OCI-LY7 (cell line): ENCODE measurements around the gene CDH2. TPM values are rescaled to one million over a fixed set of nuclear protein-coding genes. Genes with fewer than 3 reads are reported as not detected.

ENCODE experiments used
- BruUV-seq: library from RNA; stranded (reverse); fragments of 400-500 nt; replicated peaks from 2 replicates; lab custom pipeline; 2021; lab: Mats Ljungman, UMichigan
- CTCF ChIA-PET: fragments of 300-600 bp; sonication (Branson Sonifier 250); formaldehyde crosslinking; loops from one replicate; lab custom pipeline; 2022; ENCODE audit warnings: antibody characterized with exemption; ENCODE audit not compliant: unreplicated experiment; lab: Charles Lee
- POLR2A ChIA-PET: fragments of 300-600 bp; sonication (Branson Sonifier 250); formaldehyde crosslinking; loops from one replicate; lab custom pipeline; 2022; ENCODE audit warnings: antibody characterized with exemption; lab: Charles Lee
- DNase-seq: peaks from one replicate; pipeline ENCODE4 v3.0.0-alpha.2; 2015; ENCODE audit warnings: low spot score
- H2AFZ ChIP-seq: fragments of 200-600 bp; sonication (generic), shearing (Covaris generic); 2 replicates; pipeline ENCODE4 v1.6.1; 2014; ENCODE audit warnings: mild to moderate bottlenecking, antibody characterized with exemption, low read length, moderate library complexity
- H3K27ac ChIP-seq: fragments of 200-600 bp; sonication (generic); 2 replicates; pipeline ENCODE4 v1.5.1; 2014; ENCODE audit warnings: mixed run types, low read depth, mild to moderate bottlenecking, moderate library complexity, low read length, inconsistent platforms; ENCODE audit not compliant: poor library complexity, severe bottlenecking
- H3K36me3 ChIP-seq: fragments of 200-600 bp; sonication (generic); 2 replicates; pipeline ENCODE4 v1.6.1; 2014; ENCODE audit warnings: mild to moderate bottlenecking, antibody characterized with exemption, low read length, moderate library complexity, mixed read lengths; ENCODE audit not compliant: insufficient read depth
- H3K4me1 ChIP-seq: fragments of 200-600 bp; sonication (generic); 2 replicates; pipeline ENCODE4 v1.5.1; 2014; ENCODE audit warnings: mild to moderate bottlenecking, low read length; ENCODE audit not compliant: insufficient read depth, poor library complexity, severe bottlenecking
- H3K4me2 ChIP-seq: fragments of 200-600 bp; sonication (generic); 2 replicates; pipeline ENCODE4 v1.6.1; 2014; ENCODE audit warnings: mild to moderate bottlenecking, low read length
- H3K4me3 ChIP-seq: fragments of 200-600 bp; sonication (generic); 2 replicates; pipeline ENCODE4 v1.5.1; 2014; ENCODE audit warnings: mild to moderate bottlenecking, low read depth, low read length; ENCODE audit not compliant: poor library complexity, severe bottlenecking
- H3K79me2 ChIP-seq: fragments of 200-600 bp; sonication (generic); 2 replicates; pipeline ENCODE4 v1.6.1; 2016; ENCODE audit warnings: low read depth, mild to moderate bottlenecking, low read length, moderate library complexity, mixed read lengths; ENCODE audit not compliant: insufficient read depth
- H3K9me2 ChIP-seq: fragments of 200-600 bp; sonication (generic); 2 replicates; pipeline ENCODE4 v1.6.1; 2016; ENCODE audit warnings: mild to moderate bottlenecking, low read length, mixed read lengths; ENCODE audit not compliant: insufficient read depth
- H3K9me3 ChIP-seq: fragments of 200-600 bp; sonication (generic); 2 replicates; pipeline ENCODE4 v1.6.1; 2014; ENCODE audit warnings: mild to moderate bottlenecking, mixed run types, low read length, mixed read lengths
- H4K20me1 ChIP-seq: fragments of 200-600 bp; sonication (generic); 2 replicates; pipeline ENCODE4 v1.6.1; 2014; ENCODE audit warnings: mild to moderate bottlenecking, antibody characterized with exemption, low read length, moderate library complexity, mixed read lengths; ENCODE audit not compliant: insufficient read depth
- CTCF ChIP-seq: fragments of 200-600 bp; sonication (generic); conservative IDR thresholded peaks from 2 replicates; pipeline ENCODE4 v1.5.1; 2014; ENCODE audit warnings: mild to moderate bottlenecking, antibody characterized with exemption, low read length, moderate library complexity, mixed read lengths
- EZH2phosphoT487 ChIP-seq: fragments of 200-600 bp; sonication (generic); IDR thresholded peaks from 2 replicates; pipeline ENCODE4 v1.6.1; 2018; ENCODE audit warnings: low read depth, borderline replicate concordance, mild to moderate bottlenecking, mixed run types, antibody characterized with exemption, low read length, moderate library complexity, mixed read lengths
- intact Hi-C: fragments of 100-400 bp; cut with micrococcal nuclease; formaldehyde crosslinking; loops from one replicate; pipeline ENCODE4 v1.10.0; 2022; ENCODE audit not compliant: unreplicated experiment
- total RNA-seq, 2 experiments: library from RNA; depleted of rRNA in 1 of 2; stranded (reverse); fragments of >200 nt in 1 of 2; shearing (Covaris generic) in 1 of 2; gene quantifications; 2 replicates each; pipeline ENCODE4 v1.2.3, GENCODE V29; 2014 to 2022

Gene CDH2
- total RNA-seq, 2 experiments from 2014 or later = not detected

DNA sequence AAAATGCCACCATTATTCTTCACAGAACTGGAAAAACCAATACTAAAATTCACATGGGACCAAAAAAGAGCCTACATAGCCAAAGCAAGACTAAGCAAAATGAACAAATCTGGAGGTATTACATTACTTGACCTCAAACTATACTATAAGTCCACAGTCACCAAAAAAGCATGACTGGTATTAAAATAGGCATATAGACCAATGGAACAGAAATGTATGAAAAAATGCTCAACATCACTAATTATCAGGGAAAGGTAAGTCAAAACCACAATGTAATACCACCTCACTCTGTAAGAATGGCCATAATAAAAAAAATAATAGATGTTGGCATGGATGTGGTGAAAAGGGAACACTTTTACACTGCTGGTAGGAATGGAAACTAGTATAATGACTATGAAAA, 158.6 kb downstream of the CDH2 start:
- Histone ChIP-seq H3K9me2 (no peaks in the 10 kb centered on the region), H4K20me1 (no peaks in the 10 kb centered on the region), H2AFZ (no peak overlapping the region), H3K4me1 (no peaks in the 10 kb centered on the region), H3K4me2 (no peak overlapping the region), H3K9me3 (no peaks in the 10 kb centered on the region), H3K4me3 (no peak overlapping the region), H3K36me3 (no peaks in the 10 kb centered on the region), H3K79me2 (no peaks in the 10 kb centered on the region), H3K27ac (no peak overlapping the region)
- intact Hi-C loops = no loop called here
- no peak for TF ChIP-seq CTCF
- TF ChIP-seq EZH2phosphoT487 = no peak
- no peak for DNase-seq
- CTCF ChIA-PET = no interaction called here
- POLR2A ChIA-PET = no interaction called here
- BruUV-seq = no TSS peak

GRCh38 chr18:28015671-28016070, 161.3 kb downstream of the CDH2 start:
- no peak overlapping the region for H2AFZ ChIP-seq
- TF ChIP-seq CTCF = no peak
- TF ChIP-seq EZH2phosphoT487 = no peak

GRCh38 chr18:28013066-28013465, 163.9 kb downstream of the CDH2 start:
- H3K4me2 ChIP-seq = no peak overlapping the region
- no peaks in the 10 kb centered on the region for H3K9me2 ChIP-seq
- intact Hi-C loops = no loop called here
- H3K27ac ChIP-seq = no peak overlapping the region
- H3K9me3 ChIP-seq = no peaks in the 10 kb centered on the region
- no peaks in the 10 kb centered on the region for H3K4me1 ChIP-seq
- H3K36me3 ChIP-seq = no peaks in the 10 kb centered on the region
- peak; percentile 44; the same call in 1 of the 2 replicates for TF ChIP-seq CTCF
- no peak for TF ChIP-seq EZH2phosphoT487
- no peaks in the 10 kb centered on the region for H4K20me1 ChIP-seq
- ChIA-PET CTCF (no interaction called here), POLR2A (no interaction called here)
- H2AFZ ChIP-seq = no peak overlapping the region
- H3K79me2 ChIP-seq = no peaks in the 10 kb centered on the region
- BruUV-seq = no TSS peak
- no peak for DNase-seq
- no peak overlapping the region for H3K4me3 ChIP-seq

More at GRCh38 chr18:28015671-28016070, 161.3 kb downstream of the CDH2 start:
- no peak overlapping the region for H3K4me3 ChIP-seq
- H3K9me2 ChIP-seq = no peaks in the 10 kb centered on the region
- no TSS peak for BruUV-seq
- CTCF ChIA-PET = no interaction called here
- H3K4me2 ChIP-seq = no peak overlapping the region
- H3K9me3 ChIP-seq = no peaks in the 10 kb centered on the region
- H4K20me1 ChIP-seq = no peaks in the 10 kb centered on the region
- intact Hi-C loops = no loop called here
- no peaks in the 10 kb centered on the region for H3K4me1 ChIP-seq
- H3K79me2 ChIP-seq = no peaks in the 10 kb centered on the region
- H3K27ac ChIP-seq = no peak overlapping the region
- no peak for DNase-seq
- H3K36me3 ChIP-seq = no peaks in the 10 kb centered on the region
- POLR2A ChIA-PET = no interaction called here
